ENCODE measurements around the gene TXK. TPM values are rescaled to one million over a fixed set of nuclear protein-coding genes. Genes with fewer than 3 reads are reported as not detected.

Gene TXK
- total RNA-seq, 2 donors from 2014 or later: 37.8 to 52.3 TPM

Other genes with a start within 250 kb of the TXK start
- gene NFXL1, start 219.7 kb downstream of the TXK start, total RNA-seq: 10 to 100 TPM; 15.6 to 18.4 TPM
- gene CNGA1, start 117.6 kb downstream of the TXK start, total RNA-seq: under 1 TPM in 1 of 2 donors, not detected in 1; 0.32 TPM
- 1 to 10 TPM; 1.6 to 1.7 TPM for gene NIPAL1, start 117.5 kb downstream of the TXK start, total RNA-seq
- 1 to 10 TPM; 2.2 to 4.6 TPM for gene TEC, start 135.6 kb upstream of the TXK start, total RNA-seq
- gene SLAIN2, start 207.3 kb upstream of the TXK start, total RNA-seq: 10 to 100 TPM; 43.4 to 58.0 TPM

Data from activated T-cell treated with anti-CD3 and anti-CD28 coated beads, Interleukin-2, amount 50 U/mL, for 72 hours (primary cell).